Measurements from ENCODE around the gene BDP1.
"Not testable (repeated sequence)": the region's sequence is repeated elsewhere in the genome, so short reads cannot be mapped to it uniquely, and the experiment has no call there.

- TF ChIP-seq POLR2A, CTCF (IDR thresholded peaks at IDR 0.05): not testable (repeated sequence)
Measured at GRCh38 chr5:71498756-71499155, 43.3 kb downstream of the BDP1 start.
